HG03439 (cell line): ENCODE results near the gene SLC35B4.

Source experiments
- ATAC-seq: cut with Tn5 transposase; IDR thresholded peaks from one replicate; pipeline ENCODE4 v1.9.1; 2021; ENCODE audit warnings: mild to moderate bottlenecking, moderate library complexity; ENCODE audit not compliant: unreplicated experiment

SLC35B4 gene

GRCh38 chr7:134316539-134317344, at the start of gene SLC35B4:
Gene SLC35B4, minus strand, starts transcription at chr7:134316930. Its CDS starts 179 bp downstream, at chr7:134316751.
- ATAC-seq, result peak; percentile 98

GRCh38 chr7:134366481-134366880, 49.8 kb upstream of the SLC35B4 start:
- ATAC-seq, result no peak

- ATAC-seq, result no peak
Observed at GRCh38 chr7:134365341-134366054, 48.8 kb upstream of the SLC35B4 start.

GRCh38 chr7:134364619-134365037, 47.9 kb upstream of the SLC35B4 start:
- ATAC-seq, result no peak

GRCh38 chr7:134362587-134363483, 46.1 kb upstream of the SLC35B4 start:
- no peak for ATAC-seq

- ATAC-seq, result no peak
Observed at GRCh38 chr7:134359787-134360432, 43.2 kb upstream of the SLC35B4 start.

GRCh38 chr7:134357486-134357885, 40.8 kb upstream of the SLC35B4 start:
- ATAC-seq, result no peak

GRCh38 chr7:134356421-134356936, 39.7 kb upstream of the SLC35B4 start:
- ATAC-seq, result no peak

- ATAC-seq, result no peak
Observed at GRCh38 chr7:134355927-134356326, 39.2 kb upstream of the SLC35B4 start.

GRCh38 chr7:134355004-134355525, 38.3 kb upstream of the SLC35B4 start:
- ATAC-seq, result no peak

GRCh38 chr7:134353411-134353810, 36.7 kb upstream of the SLC35B4 start:
- ATAC-seq, result no peak

- ATAC-seq, result no peak
Observed at GRCh38 chr7:134351424-134351823, 34.7 kb upstream of the SLC35B4 start.

GRCh38 chr7:134350709-134351108, 34.0 kb upstream of the SLC35B4 start:
- ATAC-seq, result no peak

- ATAC-seq, result no peak
Observed at GRCh38 chr7:134347567-134347966, 30.8 kb upstream of the SLC35B4 start.

GRCh38 chr7:134343796-134344195, 27.1 kb upstream of the SLC35B4 start:
- ATAC-seq, result no peak

GRCh38 chr7:134343136-134343535, 26.4 kb upstream of the SLC35B4 start:
- ATAC-seq, result no peak

GRCh38 chr7:134339475-134339874, 22.7 kb upstream of the SLC35B4 start:
- ATAC-seq, result no peak

- ATAC-seq, result no peak
Observed at GRCh38 chr7:134337980-134338379, 21.2 kb upstream of the SLC35B4 start.

- ATAC-seq, result no peak
Observed at GRCh38 chr7:134334408-134334807, 17.7 kb upstream of the SLC35B4 start.

- ATAC-seq, result no peak
Observed at GRCh38 chr7:134333943-134334342, 17.2 kb upstream of the SLC35B4 start.
